GM13976 (cell line): ENCODE data around the gene ALX3.
A peak's percentile ranks its signal among the peaks of the same experiment; 100 is the strongest.
"Not testable (repeated sequence)": the region's sequence is repeated elsewhere in the genome, so short reads cannot be mapped to it uniquely, and the experiment has no call there.

Source experiments
- DNase-seq: peaks from one replicate; pipeline ENCODE4 v3.0.0; 2012; ENCODE audit warnings: low spot score
- CTCF ChIP-seq: IDR thresholded peaks from 2 replicates; pipeline ENCODE4 v1.5.1; 2012; ENCODE audit warnings: borderline replicate concordance, mild to moderate bottlenecking; ENCODE audit not compliant: insufficient read depth; ENCODE audit errors: extremely low read depth, missing control alignments, control extremely low read depth
- in situ Hi-C: fragments of 300-500 bp; cut with MboI; formaldehyde crosslinking; loops from one replicate; pipeline ENCODE4 v1.12.0; 2022; ENCODE audit warnings: low sequenced_read_pairs, mixed read lengths, inconsistent platforms; ENCODE audit not compliant: unreplicated experiment

Gene ALX3

GRCh38 chr1:110084227-110085078 lies 14.0 kb upstream of the ALX3 start:
- in situ Hi-C loops: no loop called here
- TF ChIP-seq CTCF: no peak
- peak; percentile 73 for DNase-seq

DNA sequence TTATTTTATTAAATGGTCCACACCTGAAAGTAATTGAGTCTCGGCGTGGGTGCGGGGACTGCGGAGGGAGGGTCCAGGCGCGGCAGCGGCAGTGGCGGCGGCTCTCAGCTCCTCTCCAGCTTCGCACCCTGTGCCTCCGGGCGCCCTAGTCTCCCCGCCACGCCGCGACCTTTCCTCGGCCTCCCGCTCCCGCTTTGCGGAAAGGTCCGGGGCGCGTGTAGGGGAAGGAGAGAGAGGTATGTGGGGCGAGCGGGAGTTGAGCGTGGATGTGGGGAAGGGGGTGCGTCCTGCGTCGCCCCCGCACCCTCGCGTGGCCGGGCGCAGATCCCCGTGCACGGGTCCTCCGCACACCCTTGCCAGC lies 13.4 kb upstream of the ALX3 start:
- no peak for TF ChIP-seq CTCF
- DNase-seq: no peak
- in situ Hi-C loops: no loop called here

DNA sequence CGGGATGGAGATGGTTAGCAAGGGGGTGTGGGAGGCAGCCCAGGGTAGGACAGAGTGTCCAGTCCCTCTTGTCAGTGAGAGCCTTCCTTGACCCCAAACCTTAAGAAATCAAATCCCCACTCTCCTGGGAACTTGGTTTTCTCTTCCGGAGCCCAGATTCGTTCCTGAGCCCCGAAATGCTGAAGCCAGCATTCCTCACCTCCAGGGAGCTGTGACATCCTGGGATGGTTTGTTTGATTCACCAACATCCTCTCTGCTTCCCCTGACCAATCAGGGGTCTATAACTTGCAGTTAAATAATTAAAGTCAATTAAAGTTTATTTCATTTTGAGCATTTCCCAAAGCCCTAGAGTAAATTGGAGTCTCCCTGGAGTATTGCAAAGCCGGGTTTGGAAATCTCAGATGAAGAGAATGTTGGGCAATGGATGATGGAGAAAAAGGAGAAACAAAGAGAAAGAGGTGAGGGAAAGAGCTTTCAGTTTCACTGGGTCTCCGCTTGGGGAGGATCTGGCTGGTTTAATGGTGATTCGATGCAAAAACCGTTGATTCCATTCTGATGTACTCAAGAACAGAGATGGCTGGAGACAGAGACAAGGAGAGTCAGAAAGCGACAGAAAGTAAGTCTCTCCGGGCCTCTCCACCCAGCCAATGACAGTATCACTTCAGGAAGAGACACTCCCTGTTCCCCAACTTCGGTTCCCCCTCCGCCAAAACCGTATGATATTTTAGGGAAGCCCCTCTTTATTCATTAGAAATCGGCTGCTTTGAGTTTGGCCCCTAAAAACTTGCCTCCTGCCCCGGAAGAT lies 12.8 kb upstream of the ALX3 start:
- in situ Hi-C loops: no loop called here

GRCh38 chr1:110082477-110082876 lies 12.0 kb upstream of the ALX3 start:
- in situ Hi-C loops: no loop called here
- TF ChIP-seq CTCF: no peak
- no peak for DNase-seq

More for the DNA sequence above, 12.8 kb upstream of the ALX3 start:
- no peak for TF ChIP-seq CTCF
- DNase-seq: no peak

DNA sequence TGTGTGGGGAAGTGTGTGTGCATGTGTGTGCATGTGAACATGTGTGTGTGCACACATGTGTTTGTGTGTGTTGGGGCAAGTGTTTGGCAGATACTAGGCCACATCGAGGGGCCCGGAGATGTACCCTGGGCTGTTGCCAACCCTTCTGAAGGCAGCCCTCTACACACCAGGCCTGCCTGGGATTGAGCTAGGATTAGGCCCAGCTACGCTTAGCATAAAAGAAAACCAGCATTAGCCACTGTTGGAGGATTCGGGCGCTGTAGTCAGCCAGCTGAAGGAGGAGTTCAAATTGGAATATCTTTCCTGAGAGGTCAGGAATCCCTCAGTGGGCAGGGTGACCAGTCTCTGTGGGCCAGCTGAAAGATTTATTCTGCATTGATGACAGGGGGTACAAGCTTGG lies 10.6 kb upstream of the ALX3 start:
- TF ChIP-seq CTCF: no peak
- DNase-seq: no peak
- in situ Hi-C loops: no loop called here

- in situ Hi-C loops, DNase-seq: not testable (repeated sequence)
Observed at GRCh38 chr1:110079995-110080394, 9.5 kb upstream of the ALX3 start.

GRCh38 chr1:110076789-110077500 lies 6.5 kb upstream of the ALX3 start:
- in situ Hi-C loops: no loop called here
- no peak for DNase-seq
- TF ChIP-seq CTCF: no peak
